ENCODE results near the gene PCSK1N.
A peak's percentile ranks its signal among the peaks of the same experiment; 100 is the strongest.
"Not testable (repeated sequence)": the region's sequence is repeated elsewhere in the genome, so short reads cannot be mapped to it uniquely, and the experiment has no call there.

Gene PCSK1N

GRCh38 chrX:48824066-48824465 is 11.3 kb downstream of the PCSK1N start:
- H3K4me3 ChIP-seq (ENCODE audit: low read depth, low read length) = no peak overlapping the region

DNA sequence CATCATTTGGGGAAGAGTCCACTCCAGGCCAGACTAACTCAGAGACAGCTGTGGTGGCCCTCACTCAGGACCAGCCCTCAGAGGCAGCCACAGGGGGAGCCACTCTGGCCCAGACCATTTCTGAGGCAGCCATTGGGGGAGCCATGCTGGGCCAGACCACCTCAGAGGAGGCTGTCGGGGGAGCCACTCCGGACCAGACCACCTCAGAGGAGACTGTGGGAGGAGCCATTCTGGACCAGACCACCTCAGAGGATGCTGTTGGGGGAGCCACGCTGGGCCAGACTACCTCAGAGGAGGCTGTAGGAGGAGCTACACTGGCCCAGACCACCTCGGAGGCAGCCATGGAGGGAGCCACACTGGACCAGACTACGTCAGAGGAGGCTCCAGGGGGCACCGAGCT is 12.4 kb downstream of the PCSK1N start:
- no peak overlapping the region for H3K4me3 ChIP-seq (ENCODE audit: low read depth, low read length)

GRCh38 chrX:48819394-48819793 is 16.0 kb downstream of the PCSK1N start:
- H3K4me3 ChIP-seq (ENCODE audit: low read depth, low read length) = not testable (repeated sequence)

- no peak overlapping the region for H3K4me3 ChIP-seq (ENCODE audit: low read depth, low read length)
Observed at GRCh38 chrX:48818866-48819265, 16.5 kb downstream of the PCSK1N start.

DNA sequence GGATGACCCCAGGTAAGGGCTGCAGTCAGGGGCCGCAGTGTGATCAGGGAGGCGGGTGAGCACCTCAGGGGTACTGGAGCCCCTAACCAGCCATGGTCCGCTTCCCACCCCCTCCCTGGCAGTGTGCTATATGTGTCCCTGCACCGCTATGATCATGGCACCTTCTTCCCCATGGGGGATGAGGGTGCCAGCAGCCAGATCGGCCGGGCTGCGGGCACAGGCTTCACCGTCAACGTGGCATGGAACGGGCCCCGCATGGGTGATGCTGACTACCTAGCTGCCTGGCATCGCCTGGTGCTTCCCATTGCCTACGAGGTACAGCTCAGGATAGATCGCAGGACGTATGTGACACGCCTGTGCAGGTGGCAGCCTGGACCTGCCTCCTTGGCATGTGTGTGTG is 17.3 kb downstream of the PCSK1N start:
- no peak overlapping the region for H3K4me3 ChIP-seq (ENCODE audit: low read depth, low read length)

- no peak overlapping the region for H3K4me3 ChIP-seq (ENCODE audit: low read depth, low read length)
Observed at GRCh38 chrX:48816014-48816810, 19.2 kb downstream of the PCSK1N start.

DNA sequence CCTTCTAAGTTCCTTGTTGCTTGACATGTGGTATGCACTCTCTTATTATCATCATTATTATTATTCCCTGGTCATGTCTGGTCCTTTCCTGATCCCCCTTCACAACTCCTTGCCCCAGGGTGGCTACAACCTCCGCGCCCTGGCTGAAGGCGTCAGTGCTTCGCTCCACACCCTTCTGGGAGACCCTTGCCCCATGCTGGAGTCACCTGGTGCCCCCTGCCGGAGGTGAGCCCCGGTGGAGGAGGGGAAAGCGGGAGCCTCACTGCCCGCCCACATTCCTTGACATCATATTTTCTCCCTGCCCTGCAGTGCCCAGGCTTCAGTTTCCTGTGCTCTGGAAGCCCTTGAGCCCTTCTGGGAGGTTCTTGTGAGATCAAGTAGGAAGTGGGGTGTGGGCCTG is 20.1 kb downstream of the PCSK1N start:
- no peak overlapping the region for H3K4me3 ChIP-seq (ENCODE audit: low read depth, low read length)

- H3K4me3 ChIP-seq (ENCODE audit: low read depth, low read length) = no peak overlapping the region
Observed at GRCh38 chrX:48814722-48815121, 20.7 kb downstream of the PCSK1N start.

DNA sequence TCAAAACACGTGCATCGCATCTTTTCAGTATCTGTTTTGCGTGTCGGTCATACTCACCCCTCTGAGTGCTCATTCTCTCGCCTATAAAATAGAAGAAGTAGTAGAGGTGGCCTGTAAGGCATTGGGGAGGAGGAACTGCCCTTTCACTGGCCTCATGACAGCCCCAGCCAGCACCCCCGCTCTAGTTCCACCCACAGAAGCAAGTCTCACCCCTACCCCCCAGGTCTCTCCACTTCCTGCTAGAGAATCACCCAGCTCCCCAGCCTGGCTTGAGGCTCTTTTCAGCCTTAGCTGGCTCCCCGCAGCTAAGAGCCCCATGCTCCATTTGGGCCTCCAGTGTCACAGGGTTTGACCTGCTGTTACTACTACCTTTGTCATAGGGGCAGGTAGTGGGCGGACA is 21.8 kb downstream of the PCSK1N start:
- H3K4me3 ChIP-seq (ENCODE audit: low read depth, low read length) = no peak overlapping the region

- no peak overlapping the region for H3K4me3 ChIP-seq (ENCODE audit: low read depth, low read length)
Observed at GRCh38 chrX:48806081-48806480, 29.3 kb downstream of the PCSK1N start.

DNA sequence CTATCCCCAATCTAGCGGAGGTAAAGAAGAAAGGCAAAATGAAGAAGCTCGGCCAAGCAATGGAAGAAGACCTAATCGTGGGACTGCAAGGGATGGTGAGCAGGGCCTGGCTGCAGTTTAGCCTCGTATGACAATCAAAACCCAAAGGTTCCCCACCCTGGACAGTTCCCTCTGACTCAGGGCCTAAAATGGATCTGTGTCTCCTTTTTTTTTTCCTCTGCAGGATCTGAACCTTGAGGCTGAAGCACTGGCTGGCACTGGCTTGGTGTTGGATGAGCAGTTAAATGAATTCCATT is 32.6 kb downstream of the PCSK1N start:
- H3K4me3 ChIP-seq (ENCODE audit: low read depth, low read length) = peak overlapping the region; percentile 55

DNA sequence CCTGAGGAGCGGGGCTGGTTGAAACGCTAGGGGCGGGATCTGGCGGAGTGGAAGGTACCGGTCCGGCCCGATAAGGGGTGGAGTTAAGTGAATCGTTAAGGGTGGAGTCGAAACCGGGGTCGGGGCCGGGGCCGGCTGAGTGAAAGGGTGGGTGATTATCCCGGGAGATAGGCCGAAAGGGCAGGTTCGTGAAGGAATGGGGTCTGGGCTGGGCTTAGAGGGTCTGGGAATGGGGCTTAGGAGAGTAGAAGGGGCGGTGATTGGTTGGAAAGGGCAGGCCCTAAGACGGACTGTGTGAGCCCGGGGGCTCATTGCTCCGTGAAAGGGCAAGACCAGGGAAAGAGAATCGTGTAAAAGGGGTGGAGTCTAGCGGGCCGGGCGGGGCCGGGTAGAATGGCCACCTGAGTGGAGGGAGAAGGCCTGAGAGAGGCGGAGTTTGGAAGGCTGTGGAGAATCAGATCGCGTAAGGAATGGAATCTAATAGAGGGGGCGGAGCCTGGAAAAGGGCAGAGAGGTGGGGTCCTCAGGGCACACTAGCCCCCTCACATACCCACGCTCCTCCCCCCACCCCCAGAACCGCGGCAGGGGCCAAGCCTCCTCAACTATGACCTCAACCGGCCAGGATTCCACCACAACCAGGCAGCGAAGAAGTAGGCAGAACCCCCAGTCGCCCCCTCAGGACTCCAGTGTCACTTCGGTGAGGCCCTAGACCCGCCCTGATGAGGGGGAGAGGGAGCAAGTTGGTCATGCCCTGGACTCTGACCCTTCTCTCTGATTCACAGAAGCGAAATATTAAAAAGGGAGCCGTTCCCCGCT is 33.1 kb downstream of the PCSK1N start:
- peak overlapping the region; percentile 55 for H3K4me3 ChIP-seq (ENCODE audit: low read depth, low read length)

- peak within 1 kb of the TSS; percentile 78 for H3K4me3 ChIP-seq (ENCODE audit: low read depth, low read length)
Observed at GRCh38 chrX:48801280-48802088, 33.9 kb downstream of the PCSK1N start, which contains the start of gene HDAC6. HDAC6 (plus strand) TSS chrX:48802067; CDS start chrX:48802693, 626 bp downstream.

GRCh38 chrX:48800574-48801279 is 34.7 kb downstream of the PCSK1N start:
- H3K4me3 ChIP-seq (ENCODE audit: low read depth, low read length) = peak overlapping the region; percentile 78

DNA sequence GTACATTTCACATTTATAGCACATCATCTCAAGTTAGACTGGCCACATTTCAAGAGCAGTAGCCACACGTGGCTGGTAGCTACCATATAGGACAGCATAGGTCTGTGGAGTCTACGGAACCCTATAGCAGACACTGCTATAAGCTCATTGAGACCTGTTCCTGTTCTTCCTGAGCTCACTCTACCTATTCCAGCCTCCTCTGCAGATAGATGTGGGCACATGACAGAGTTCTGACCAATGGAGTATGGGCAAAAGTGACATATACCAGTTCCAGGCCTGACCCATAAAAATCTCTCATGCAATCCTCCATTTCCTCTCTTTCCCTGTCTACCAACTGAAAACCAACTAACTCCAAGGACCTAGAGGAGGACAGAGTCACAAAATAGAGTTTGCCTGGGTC is 37.1 kb downstream of the PCSK1N start:
- H3K4me3 ChIP-seq (ENCODE audit: low read depth, low read length) = no peak overlapping the region

- H3K4me3 ChIP-seq (ENCODE audit: low read depth, low read length) = no peak overlapping the region
Observed at GRCh38 chrX:48794911-48795515, 40.4 kb downstream of the PCSK1N start.

DNA sequence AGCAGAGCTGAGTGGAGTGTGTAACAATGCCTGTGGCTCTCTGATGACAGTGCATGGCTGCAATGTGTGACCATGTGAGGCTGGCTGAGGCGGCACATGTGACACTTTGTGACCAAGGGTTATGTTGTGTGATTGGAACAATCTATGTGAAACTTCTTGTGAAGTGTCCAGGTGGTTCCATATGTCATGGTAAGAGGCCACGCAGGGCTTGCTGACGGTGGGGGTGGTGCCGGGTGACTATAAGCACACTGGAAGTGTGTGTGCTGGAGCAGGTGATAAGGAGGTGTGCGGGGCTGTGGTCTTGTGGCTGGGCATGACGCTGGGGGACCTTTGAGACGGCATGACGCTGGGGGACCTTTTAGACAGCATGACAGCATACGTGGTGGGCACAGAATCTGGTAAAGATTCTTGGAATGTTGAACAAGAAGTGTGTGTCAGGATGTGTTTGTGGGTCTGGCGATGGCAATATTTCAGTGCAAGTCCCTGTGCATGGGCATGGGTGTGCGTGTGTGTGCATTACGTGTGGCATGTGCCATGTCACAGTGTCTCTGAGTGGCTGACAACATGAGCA is 41.0 kb downstream of the PCSK1N start:
- no peak overlapping the region for H3K4me3 ChIP-seq (ENCODE audit: low read depth, low read length)

DNA sequence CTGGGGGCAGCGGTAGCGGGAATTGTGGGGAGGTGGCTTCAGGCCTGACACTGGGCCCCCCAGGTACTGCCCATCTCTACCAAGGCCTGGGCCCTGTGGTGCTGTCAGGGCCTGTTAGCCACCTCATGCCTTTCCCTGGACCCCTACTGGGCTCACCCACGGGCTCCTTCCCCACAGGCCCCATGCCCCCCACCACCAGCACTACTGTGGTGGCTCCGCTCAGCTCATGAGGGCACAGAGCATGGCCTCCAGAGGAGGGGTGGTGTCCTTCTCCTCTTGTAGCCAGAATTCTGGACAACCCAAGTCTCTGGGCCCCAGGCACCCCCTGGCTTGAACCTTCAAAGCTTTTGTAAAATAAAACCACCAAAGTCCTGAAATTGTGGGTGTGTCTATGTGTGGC is 41.5 kb downstream of the PCSK1N start:
- no peak overlapping the region for H3K4me3 ChIP-seq (ENCODE audit: low read depth, low read length)

DNA sequence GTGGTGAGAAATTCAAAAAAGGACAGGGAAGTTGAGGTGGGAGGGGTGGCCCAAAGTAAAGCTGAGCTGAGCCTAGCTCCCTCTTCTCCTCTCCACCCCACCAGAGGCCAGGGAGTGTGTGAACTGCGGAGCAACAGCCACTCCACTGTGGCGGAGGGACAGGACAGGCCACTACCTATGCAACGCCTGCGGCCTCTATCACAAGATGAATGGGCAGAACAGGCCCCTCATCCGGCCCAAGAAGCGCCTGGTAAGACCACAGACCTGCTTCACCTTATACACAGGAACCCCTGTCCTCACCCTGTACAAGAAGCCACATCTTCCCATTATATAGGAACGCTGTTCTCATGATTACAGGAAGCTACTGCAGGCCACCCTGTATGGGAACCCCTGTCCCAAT is 43.2 kb downstream of the PCSK1N start:
- H3K4me3 ChIP-seq (ENCODE audit: low read depth, low read length) = no peak overlapping the region

Data from iPS-11a (cell line).